ENCODE data around the gene LRRC53. TPM values are rescaled to one million over a fixed set of nuclear protein-coding genes. Genes with fewer than 3 reads are reported as not detected.

Gene LRRC53
- total and polyA plus RNA-seq, 2 experiments from 2014 or later, result not detected

DNA sequence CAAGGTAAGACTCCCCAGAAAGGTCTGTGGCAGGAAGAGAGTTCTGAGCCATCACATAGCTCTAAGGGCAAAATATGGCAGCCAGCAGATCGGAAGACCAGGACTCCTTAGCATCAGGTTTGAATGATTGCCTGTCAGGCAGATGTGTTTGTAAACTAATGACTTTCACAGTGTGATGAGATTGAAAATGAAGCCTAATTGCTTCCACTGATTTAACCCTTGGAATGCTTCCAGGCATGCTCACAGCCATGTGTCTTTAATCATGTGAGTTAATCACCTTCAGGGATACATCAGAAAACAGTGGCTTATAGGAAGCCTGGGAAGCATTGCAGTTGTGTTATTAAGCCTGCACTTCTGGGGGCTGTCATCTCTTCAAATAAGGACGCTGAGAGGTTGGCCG is 82.8 kb downstream of the LRRC53 start:
- Histone ChIP-seq H3K27ac (ENCODE audit: low read depth) (no peak overlapping the region), H3K4me1 (ENCODE audit: insufficient read depth) (no peaks in the 10 kb centered on the region), H2AFZ (no peak overlapping the region), H3K4me2 (no peak overlapping the region), H3K36me3 (ENCODE audit: insufficient read depth) (no peaks in the 10 kb centered on the region), H3F3A (replicated peaks; ENCODE audit: low read depth) (no peaks in the 10 kb centered on the region), H3K4me3 (no peak overlapping the region), H3K9me2 (ENCODE audit: insufficient read depth) (no peaks in the 10 kb centered on the region), H4K20me1 (replicated peaks; ENCODE audit: insufficient read depth) (no peaks in the 10 kb centered on the region), H3K27me3 (ENCODE audit: insufficient read depth) (no peaks in the 10 kb centered on the region), H3K79me2 (replicated peaks; ENCODE audit: insufficient read depth) (no peaks in the 10 kb centered on the region)
- Mint-ChIP-seq H3K27ac (no peak overlapping the region), H3K4me1 (no peaks in the 10 kb centered on the region), H3K4me3 (no peak overlapping the region), H3K27me3 (ENCODE audit: insufficient read depth, low read depth, poor library complexity) (peaks cover 1% of the 10 kb centered on the region), H3K9me3 (no peaks in the 10 kb centered on the region), H3K36me3 (ENCODE audit: low read depth) (no peaks in the 10 kb centered on the region)
- TF ChIP-seq, protein P1, sequence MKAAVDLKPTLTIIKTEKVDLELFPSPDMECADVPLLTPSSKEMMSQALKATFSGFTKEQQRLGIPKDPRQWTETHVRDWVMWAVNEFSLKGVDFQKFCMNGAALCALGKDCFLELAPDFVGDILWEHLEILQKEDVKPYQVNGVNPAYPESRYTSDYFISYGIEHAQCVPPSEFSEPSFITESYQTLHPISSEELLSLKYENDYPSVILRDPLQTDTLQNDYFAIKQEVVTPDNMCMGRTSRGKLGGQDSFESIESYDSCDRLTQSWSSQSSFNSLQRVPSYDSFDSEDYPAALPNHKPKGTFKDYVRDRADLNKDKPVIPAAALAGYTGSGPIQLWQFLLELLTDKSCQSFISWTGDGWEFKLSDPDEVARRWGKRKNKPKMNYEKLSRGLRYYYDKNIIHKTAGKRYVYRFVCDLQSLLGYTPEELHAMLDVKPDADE (IDR thresholded peaks at IDR 0.05), result no peak
- no peak for TF ChIP-seq ZNF331 (CRISPR knock-in tag; IDR thresholded peaks at IDR 0.05; ENCODE audit: low read depth)
- no peak for TF ChIP-seq STAT1 (IDR thresholded peaks at IDR 0.05; ENCODE audit: unreplicated experiment)
- TF ChIP-seq EZH2phosphoT487 (IDR thresholded peaks at IDR 0.05; ENCODE audit: unreplicated experiment), result no peak
- no peak for TF ChIP-seq NANOG (IDR thresholded peaks at IDR 0.05; ENCODE audit: borderline replicate concordance)
- TF ChIP-seq EZH2 (IDR thresholded peaks at IDR 0.05; ENCODE audit: low read depth, unreplicated experiment), result no peak
- no peak for TF ChIP-seq JUNB (IDR thresholded peaks at IDR 0.05; ENCODE audit: unreplicated experiment)
- no peak for TF ChIP-seq ZNF114 (CRISPR knock-in tag; IDR thresholded peaks at IDR 0.05)
- TF ChIP-seq, protein P2, sequence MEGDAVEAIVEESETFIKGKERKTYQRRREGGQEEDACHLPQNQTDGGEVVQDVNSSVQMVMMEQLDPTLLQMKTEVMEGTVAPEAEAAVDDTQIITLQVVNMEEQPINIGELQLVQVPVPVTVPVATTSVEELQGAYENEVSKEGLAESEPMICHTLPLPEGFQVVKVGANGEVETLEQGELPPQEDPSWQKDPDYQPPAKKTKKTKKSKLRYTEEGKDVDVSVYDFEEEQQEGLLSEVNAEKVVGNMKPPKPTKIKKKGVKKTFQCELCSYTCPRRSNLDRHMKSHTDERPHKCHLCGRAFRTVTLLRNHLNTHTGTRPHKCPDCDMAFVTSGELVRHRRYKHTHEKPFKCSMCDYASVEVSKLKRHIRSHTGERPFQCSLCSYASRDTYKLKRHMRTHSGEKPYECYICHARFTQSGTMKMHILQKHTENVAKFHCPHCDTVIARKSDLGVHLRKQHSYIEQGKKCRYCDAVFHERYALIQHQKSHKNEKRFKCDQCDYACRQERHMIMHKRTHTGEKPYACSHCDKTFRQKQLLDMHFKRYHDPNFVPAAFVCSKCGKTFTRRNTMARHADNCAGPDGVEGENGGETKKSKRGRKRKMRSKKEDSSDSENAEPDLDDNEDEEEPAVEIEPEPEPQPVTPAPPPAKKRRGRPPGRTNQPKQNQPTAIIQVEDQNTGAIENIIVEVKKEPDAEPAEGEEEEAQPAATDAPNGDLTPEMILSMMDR (conservative IDR thresholded peaks at IDR 0.05; ENCODE audit: low read depth in 2 of 2), result no peak
- TF ChIP-seq, protein P3, sequence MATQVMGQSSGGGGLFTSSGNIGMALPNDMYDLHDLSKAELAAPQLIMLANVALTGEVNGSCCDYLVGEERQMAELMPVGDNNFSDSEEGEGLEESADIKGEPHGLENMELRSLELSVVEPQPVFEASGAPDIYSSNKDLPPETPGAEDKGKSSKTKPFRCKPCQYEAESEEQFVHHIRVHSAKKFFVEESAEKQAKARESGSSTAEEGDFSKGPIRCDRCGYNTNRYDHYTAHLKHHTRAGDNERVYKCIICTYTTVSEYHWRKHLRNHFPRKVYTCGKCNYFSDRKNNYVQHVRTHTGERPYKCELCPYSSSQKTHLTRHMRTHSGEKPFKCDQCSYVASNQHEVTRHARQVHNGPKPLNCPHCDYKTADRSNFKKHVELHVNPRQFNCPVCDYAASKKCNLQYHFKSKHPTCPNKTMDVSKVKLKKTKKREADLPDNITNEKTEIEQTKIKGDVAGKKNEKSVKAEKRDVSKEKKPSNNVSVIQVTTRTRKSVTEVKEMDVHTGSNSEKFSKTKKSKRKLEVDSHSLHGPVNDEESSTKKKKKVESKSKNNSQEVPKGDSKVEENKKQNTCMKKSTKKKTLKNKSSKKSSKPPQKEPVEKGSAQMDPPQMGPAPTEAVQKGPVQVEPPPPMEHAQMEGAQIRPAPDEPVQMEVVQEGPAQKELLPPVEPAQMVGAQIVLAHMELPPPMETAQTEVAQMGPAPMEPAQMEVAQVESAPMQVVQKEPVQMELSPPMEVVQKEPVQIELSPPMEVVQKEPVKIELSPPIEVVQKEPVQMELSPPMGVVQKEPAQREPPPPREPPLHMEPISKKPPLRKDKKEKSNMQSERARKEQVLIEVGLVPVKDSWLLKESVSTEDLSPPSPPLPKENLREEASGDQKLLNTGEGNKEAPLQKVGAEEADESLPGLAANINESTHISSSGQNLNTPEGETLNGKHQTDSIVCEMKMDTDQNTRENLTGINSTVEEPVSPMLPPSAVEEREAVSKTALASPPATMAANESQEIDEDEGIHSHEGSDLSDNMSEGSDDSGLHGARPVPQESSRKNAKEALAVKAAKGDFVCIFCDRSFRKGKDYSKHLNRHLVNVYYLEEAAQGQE (IDR thresholded peaks at IDR 0.05; ENCODE audit: unreplicated experiment), result no peak
- TF ChIP-seq, protein P4, sequence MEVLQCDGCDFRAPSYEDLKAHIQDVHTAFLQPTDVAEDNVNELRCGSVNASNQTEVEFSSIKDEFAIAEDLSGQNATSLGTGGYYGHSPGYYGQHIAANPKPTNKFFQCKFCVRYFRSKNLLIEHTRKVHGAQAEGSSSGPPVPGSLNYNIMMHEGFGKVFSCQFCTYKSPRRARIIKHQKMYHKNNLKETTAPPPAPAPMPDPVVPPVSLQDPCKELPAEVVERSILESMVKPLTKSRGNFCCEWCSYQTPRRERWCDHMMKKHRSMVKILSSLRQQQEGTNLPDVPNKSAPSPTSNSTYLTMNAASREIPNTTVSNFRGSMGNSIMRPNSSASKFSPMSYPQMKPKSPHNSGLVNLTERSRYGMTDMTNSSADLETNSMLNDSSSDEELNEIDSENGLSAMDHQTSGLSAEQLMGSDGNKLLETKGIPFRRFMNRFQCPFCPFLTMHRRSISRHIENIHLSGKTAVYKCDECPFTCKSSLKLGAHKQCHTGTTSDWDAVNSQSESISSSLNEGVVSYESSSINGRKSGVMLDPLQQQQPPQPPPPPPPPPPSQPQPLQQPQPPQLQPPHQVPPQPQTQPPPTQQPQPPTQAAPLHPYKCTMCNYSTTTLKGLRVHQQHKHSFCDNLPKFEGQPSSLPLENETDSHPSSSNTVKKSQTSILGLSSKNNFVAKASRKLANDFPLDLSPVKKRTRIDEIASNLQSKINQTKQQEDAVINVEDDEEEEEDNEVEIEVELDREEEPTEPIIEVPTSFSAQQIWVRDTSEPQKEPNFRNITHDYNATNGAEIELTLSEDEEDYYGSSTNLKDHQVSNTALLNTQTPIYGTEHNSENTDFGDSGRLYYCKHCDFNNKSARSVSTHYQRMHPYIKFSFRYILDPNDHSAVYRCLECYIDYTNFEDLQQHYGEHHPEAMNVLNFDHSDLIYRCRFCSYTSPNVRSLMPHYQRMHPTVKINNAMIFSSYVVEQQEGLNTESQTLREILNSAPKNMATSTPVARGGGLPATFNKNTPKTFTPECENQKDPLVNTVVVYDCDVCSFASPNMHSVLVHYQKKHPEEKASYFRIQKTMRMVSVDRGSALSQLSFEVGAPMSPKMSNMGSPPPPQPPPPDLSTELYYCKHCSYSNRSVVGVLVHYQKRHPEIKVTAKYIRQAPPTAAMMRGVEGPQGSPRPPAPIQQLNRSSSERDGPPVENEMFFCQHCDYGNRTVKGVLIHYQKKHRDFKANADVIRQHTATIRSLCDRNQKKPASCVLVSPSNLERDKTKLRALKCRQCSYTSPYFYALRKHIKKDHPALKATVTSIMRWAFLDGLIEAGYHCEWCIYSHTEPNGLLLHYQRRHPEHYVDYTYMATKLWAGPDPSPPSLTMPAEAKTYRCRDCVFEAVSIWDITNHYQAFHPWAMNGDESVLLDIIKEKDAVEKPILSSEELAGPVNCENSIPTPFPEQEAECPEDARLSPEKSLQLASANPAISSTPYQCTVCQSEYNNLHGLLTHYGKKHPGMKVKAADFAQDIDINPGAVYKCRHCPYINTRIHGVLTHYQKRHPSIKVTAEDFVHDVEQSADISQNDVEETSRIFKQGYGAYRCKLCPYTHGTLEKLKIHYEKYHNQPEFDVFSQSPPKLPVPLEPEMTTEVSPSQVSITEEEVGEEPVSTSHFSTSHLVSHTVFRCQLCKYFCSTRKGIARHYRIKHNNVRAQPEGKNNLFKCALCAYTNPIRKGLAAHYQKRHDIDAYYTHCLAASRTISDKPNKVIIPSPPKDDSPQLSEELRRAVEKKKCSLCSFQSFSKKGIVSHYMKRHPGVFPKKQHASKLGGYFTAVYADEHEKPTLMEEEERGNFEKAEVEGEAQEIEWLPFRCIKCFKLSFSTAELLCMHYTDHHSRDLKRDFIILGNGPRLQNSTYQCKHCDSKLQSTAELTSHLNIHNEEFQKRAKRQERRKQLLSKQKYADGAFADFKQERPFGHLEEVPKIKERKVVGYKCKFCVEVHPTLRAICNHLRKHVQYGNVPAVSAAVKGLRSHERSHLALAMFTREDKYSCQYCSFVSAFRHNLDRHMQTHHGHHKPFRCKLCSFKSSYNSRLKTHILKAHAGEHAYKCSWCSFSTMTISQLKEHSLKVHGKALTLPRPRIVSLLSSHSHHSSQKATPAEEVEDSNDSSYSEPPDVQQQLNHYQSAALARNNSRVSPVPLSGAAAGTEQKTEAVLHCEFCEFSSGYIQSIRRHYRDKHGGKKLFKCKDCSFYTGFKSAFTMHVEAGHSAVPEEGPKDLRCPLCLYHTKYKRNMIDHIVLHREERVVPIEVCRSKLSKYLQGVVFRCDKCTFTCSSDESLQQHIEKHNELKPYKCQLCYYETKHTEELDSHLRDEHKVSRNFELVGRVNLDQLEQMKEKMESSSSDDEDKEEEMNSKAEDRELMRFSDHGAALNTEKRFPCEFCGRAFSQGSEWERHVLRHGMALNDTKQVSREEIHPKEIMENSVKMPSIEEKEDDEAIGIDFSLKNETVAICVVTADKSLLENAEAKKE (CRISPR knock-in tag; IDR thresholded peaks at IDR 0.05), result no peak
- TF ChIP-seq CREB1 (CRISPR knock-in tag; IDR thresholded peaks at IDR 0.05; ENCODE audit: low read depth), result no peak
- TF ChIP-seq POLR2AphosphoS5 (IDR thresholded peaks at IDR 0.05; ENCODE audit: low read depth), result no peak
- DNase-seq (ENCODE audit: low spot score) (no peak), ATAC-seq (no peak)
